Measurements from ENCODE around the gene ZNF366.

ZNF366 gene

DNA sequence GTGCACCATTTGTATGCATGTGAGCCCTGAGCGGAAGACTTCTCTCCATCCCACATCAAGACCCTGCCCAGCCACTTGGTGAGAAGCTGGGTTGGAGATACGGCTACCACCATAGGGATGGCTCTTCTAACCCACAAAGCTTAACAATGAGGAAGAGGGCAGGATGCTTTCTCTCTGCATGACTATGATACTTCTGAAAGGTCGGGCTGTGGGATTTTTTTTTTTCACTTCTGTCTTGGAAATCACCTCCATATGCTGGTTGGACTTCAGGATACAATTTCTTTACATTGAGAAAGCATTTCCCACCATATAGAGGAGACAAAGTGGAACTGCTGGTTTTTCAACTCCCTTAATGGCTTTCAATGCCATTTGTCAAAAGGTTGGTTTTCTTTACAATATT lies 30.5 kb downstream of the ZNF366 start:
- Histone ChIP-seq H3K4me1 (ENCODE audit: low read depth, poor library complexity, severe bottlenecking) (no peaks in the 10 kb centered on the region), H3K36me3 (ENCODE audit: insufficient read depth) (no peaks in the 10 kb centered on the region), H3K4me2 (no peak overlapping the region), H3K79me2 (ENCODE audit: insufficient read depth, low read depth) (no peaks in the 10 kb centered on the region), H4K20me1 (ENCODE audit: insufficient read depth) (no peaks in the 10 kb centered on the region), H3K9ac (no peak overlapping the region), H3K27ac (no peak overlapping the region), H3K4me3 (IDR thresholded peaks at IDR 0.05; ENCODE audit: insufficient read depth, low read depth, low read length) (no peak overlapping the region), H2AFZ (ENCODE audit: low read depth) (no peak overlapping the region), H3K27me3 (ENCODE audit: insufficient read depth, low read depth) (no peaks in the 10 kb centered on the region)
- TF ChIP-seq, protein P1, sequence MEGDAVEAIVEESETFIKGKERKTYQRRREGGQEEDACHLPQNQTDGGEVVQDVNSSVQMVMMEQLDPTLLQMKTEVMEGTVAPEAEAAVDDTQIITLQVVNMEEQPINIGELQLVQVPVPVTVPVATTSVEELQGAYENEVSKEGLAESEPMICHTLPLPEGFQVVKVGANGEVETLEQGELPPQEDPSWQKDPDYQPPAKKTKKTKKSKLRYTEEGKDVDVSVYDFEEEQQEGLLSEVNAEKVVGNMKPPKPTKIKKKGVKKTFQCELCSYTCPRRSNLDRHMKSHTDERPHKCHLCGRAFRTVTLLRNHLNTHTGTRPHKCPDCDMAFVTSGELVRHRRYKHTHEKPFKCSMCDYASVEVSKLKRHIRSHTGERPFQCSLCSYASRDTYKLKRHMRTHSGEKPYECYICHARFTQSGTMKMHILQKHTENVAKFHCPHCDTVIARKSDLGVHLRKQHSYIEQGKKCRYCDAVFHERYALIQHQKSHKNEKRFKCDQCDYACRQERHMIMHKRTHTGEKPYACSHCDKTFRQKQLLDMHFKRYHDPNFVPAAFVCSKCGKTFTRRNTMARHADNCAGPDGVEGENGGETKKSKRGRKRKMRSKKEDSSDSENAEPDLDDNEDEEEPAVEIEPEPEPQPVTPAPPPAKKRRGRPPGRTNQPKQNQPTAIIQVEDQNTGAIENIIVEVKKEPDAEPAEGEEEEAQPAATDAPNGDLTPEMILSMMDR (conservative IDR thresholded peaks at IDR 0.05; ENCODE audit: low read depth, low read length) = no peak

DNA sequence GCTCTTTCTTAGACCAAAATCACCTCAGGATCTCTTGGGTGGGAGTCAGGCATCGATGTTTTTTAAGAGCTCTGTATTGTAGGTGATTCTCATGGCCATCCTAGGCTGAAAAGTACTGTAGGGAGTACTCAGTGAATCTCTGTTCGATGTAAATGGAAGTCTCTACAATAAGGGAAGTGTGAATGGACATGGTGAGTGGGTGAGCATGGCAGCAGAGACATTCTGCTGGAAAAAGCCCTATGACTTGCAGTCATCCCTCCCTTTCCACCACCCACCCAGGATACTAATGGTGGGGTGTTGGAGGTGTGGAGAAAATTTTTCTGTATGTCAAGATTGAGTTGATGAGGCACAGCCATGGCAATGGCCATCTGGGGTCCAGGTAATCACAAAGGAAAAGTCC lies 30.9 kb downstream of the ZNF366 start:
- H4K20me1 ChIP-seq (ENCODE audit: insufficient read depth) = no peaks in the 10 kb centered on the region
- no peaks in the 10 kb centered on the region for H3K4me1 ChIP-seq (ENCODE audit: low read depth, poor library complexity, severe bottlenecking)
- H3K9ac ChIP-seq = no peak overlapping the region
- H3K27me3 ChIP-seq (ENCODE audit: insufficient read depth, low read depth) = no peaks in the 10 kb centered on the region
- H3K4me2 ChIP-seq = no peak overlapping the region
- H3K79me2 ChIP-seq (ENCODE audit: insufficient read depth, low read depth) = no peaks in the 10 kb centered on the region
- TF ChIP-seq, protein P1 (conservative IDR thresholded peaks at IDR 0.05; ENCODE audit: low read depth, low read length) = no peak
- no peak overlapping the region for H2AFZ ChIP-seq (ENCODE audit: low read depth)
- H3K4me3 ChIP-seq (IDR thresholded peaks at IDR 0.05; ENCODE audit: insufficient read depth, low read depth, low read length) = no peak overlapping the region
- no peak overlapping the region for H3K27ac ChIP-seq
- H3K36me3 ChIP-seq (ENCODE audit: insufficient read depth) = no peaks in the 10 kb centered on the region

DNA sequence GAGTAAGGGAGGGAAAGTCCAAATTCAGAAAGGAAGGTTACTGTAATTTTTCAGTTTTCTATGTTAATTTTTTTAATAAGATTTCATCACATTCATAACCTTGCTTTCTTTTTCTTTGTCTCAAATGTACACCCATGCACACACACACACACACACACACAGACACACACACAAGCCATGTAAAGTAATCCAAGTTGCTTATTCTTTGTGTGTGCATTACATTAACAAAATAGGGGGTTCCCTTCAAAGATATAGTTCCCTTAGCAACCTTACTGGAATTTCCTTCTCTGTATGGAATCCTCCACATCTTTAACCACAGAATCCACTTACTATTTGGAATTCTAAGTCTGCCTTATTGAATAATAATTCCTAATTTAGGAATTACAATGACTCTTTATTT lies 32.7 kb downstream of the ZNF366 start:
- Histone ChIP-seq H3K79me2 (ENCODE audit: insufficient read depth, low read depth) (no peaks in the 10 kb centered on the region), H3K27ac (no peak overlapping the region), H3K36me3 (ENCODE audit: insufficient read depth) (no peaks in the 10 kb centered on the region), H3K9ac (no peak overlapping the region), H3K27me3 (ENCODE audit: insufficient read depth, low read depth) (no peaks in the 10 kb centered on the region), H3K4me3 (IDR thresholded peaks at IDR 0.05; ENCODE audit: insufficient read depth, low read depth, low read length) (no peak overlapping the region), H3K4me2 (no peak overlapping the region), H4K20me1 (ENCODE audit: insufficient read depth) (no peaks in the 10 kb centered on the region), H3K4me1 (ENCODE audit: low read depth, poor library complexity, severe bottlenecking) (no peaks in the 10 kb centered on the region), H2AFZ (ENCODE audit: low read depth) (no peak overlapping the region)
- TF ChIP-seq, protein P1 (conservative IDR thresholded peaks at IDR 0.05; ENCODE audit: low read depth, low read length) = no peak

DNA sequence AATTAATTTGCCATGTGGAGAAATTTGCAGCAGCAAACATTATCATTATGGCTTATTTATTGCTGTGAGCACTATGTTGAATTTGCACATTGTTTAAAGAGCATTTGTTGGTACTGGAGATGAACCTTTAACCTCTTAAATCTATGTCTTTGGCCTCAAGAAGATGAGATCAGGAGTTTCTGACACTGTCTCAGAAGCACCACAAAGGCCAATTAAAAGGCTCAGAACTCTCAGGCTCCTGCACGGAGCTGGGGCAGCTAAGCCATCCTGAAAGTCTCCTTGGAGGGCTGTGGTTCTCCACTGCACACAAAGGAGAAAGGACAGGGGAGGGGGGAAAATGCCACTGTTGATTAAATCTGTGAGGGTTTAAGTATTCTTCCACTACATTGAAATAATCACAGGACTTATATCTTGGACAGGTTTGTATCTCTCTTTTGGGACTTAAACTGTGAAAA lies 33.1 kb downstream of the ZNF366 start:
- Histone ChIP-seq H3K9ac (no peak overlapping the region), H2AFZ (ENCODE audit: low read depth) (no peak overlapping the region), H3K4me3 (IDR thresholded peaks at IDR 0.05; ENCODE audit: insufficient read depth, low read depth, low read length) (no peak overlapping the region)

More for the DNA sequence above, 33.1 kb downstream of the ZNF366 start:
- no peak overlapping the region for H3K27ac ChIP-seq
- no peak overlapping the region for H3K4me2 ChIP-seq
- TF ChIP-seq, protein P1 (conservative IDR thresholded peaks at IDR 0.05; ENCODE audit: low read depth, low read length) = no peak
- no peaks in the 10 kb centered on the region for H3K27me3 ChIP-seq (ENCODE audit: insufficient read depth, low read depth)
- no peaks in the 10 kb centered on the region for H3K4me1 ChIP-seq (ENCODE audit: low read depth, poor library complexity, severe bottlenecking)
- no peaks in the 10 kb centered on the region for H3K36me3 ChIP-seq (ENCODE audit: insufficient read depth)
- no peaks in the 10 kb centered on the region for H4K20me1 ChIP-seq (ENCODE audit: insufficient read depth)
- H3K79me2 ChIP-seq (ENCODE audit: insufficient read depth, low read depth) = no peaks in the 10 kb centered on the region
